ENCODE data around the gene VASH2.
"Not testable (repeated sequence)": the region's sequence is repeated elsewhere in the genome, so short reads cannot be mapped to it uniquely, and the experiment has no call there.

The VASH2 gene

DNA sequence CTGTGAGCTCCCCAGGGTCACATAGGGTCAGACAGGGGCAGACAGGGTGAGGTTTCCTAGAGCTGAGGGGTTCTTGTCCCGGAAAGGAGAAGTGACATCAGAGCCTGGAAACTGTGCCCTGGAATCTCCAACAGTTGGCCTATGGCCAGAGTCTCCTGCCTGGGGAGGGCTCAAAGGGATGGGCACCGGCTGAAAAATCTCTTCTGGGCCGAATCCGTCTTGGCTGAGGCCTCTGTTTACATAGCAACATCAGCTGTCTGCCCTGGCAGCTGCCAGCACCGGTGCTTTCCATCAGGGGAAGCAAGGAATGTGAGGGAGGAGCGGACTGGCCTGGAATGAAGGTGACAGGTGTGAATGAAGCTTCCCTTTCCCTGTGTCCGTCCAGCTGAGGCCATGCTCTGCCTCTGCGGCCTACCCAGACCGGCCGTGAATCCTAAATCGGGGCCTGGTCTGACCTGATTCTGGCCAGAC is 30.7 kb downstream of the VASH2 start:
- no peak for DNase-seq (ENCODE audit: low read depth)

DNA sequence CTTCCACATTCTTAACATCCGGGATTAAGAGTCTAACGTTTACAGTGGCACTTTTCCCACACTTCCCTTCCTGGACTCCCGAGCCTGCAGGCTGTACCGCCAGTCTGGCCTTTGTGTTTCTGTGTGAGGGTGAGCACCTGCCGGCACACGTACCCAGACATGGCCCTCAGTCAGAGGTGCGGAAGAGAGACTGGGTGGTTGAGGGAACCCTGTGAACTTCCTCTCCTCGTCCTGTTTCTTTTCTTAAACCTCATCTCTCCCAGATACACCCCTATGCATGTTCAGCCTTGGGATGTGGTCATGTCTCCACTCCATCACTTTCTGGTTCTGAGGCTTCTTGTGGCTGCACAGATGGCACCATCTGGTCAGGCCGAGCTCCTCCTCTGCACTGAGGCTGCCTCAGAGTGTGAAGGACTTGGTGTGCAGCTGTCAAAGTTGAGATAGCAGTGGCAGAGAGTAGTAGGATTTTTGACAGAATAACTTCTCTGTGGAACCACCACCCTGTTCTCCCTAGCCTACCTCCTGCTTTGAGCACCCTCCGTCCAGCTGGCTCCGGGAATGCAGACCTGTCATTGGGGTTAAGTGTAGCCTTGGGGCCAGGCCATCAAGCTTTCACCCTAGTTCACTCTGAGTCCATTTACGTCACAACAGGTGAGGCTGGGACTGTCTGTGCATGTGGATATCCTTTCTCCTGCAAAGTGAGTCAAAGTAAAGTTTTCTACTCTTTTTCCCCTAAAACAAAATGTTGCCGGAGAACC is 31.4 kb downstream of the VASH2 start:
- no peak for DNase-seq (ENCODE audit: low read depth)

DNA sequence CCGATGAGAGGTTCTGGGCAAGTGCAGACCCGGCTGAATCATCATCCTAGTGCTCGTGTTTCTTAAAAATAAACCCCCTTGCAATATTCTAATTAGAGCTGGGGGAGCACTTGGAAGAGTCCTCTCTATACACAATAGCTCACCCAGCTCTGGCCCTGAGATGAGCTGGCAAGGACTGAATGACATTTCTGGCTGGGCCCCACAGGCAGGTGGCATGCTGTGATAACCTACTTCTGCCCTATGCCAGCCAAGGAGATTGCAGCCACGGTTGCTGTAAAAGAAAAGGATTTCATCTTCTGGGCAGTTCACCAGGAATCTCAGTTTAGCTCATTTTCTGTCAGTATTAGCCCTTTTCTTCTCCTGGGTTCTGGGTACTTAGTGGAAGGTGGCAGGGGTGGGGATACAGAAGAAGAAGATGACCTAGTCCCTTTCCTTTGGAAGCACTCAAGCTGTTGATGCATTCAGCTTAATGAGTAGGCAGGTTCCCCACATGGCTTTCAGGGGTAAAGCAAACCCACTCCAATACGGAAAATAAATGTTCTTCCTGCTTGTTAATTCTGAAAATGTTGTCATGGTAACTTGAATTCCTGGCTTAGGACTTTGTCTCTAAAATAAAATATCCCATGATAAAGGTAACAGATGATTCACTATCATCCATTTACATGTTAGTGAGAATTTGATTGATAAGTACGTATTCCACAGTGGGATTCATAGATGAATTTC is 32.2 kb downstream of the VASH2 start:
- DNase-seq (ENCODE audit: low read depth) = no peak

DNA sequence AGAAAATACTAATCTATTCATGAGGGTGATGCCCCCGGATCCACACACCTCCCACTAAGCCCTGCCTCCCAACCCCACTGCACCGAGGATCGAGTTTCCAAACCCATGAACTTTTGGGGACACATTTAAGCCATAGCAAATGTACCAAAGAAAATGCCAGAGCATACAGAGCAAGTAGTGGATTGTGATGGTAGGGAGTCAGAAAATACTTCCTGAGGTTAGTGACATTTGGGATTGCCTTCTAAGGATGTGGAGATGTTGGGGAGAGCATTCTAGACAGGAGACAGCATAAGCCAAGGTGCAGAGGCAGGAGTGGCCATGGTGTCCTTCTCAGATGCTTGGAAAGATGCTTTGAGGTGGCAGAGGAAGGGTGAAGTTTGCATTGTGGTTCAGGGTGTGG is 33.1 kb downstream of the VASH2 start:
- DNase-seq (ENCODE audit: low read depth) = no peak

DNA sequence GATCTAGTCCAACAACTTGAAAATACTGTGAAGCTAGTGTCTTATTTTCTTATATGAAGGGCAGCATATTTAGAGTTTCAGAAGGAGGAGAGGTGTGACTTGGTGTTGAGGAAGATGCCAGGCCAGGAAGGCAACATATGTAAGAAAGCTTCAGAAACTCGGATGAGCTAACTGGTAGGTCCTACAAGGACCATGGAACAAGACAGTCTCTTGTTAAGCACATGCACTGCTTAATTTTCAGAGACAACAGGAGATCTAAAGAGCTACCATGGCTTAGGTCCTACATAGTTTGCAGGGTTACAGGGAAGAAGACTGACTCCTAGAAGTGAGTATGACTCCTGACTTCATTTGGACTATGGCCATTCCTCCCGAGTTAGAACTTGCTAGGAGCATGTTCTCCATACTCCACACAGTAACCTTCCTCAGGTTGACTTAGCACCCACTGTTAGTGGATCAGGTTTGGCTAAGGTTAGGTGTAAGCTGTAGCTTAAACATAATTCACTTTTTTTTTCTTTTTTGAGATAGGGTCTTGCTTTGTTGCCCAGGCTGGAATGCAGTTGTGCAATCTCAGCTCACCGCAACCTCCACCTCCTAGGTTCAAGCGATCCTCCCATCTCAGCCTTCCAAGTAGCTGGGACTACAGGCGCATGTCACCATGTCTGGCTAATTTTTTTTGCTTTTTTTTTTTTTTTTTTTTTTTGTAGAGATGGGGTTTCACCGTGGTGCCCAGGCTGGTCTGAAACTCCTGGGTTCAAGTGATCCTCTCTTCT is 34.4 kb downstream of the VASH2 start:
- no peak for DNase-seq (ENCODE audit: low read depth)

DNA sequence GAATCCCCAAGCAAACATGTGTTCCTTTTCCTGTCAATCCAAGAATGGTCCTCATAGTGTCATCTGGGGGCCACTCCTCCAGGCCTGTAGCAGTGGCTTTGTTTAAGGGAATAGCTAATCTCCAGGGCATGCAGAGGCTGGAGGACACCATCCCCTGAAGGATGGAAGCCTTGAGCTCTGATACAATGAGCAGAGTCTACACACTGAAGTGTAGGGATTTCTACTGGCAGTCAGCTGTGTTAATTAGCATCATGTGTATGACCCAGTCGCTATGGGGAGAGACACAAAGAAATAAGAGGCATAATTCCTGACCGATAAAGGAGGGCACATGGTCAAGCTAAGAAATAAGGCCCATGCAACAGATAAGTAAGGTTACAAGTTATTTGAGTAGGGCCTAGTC is 36.2 kb downstream of the VASH2 start:
- no peak for DNase-seq (ENCODE audit: low read depth)

DNA sequence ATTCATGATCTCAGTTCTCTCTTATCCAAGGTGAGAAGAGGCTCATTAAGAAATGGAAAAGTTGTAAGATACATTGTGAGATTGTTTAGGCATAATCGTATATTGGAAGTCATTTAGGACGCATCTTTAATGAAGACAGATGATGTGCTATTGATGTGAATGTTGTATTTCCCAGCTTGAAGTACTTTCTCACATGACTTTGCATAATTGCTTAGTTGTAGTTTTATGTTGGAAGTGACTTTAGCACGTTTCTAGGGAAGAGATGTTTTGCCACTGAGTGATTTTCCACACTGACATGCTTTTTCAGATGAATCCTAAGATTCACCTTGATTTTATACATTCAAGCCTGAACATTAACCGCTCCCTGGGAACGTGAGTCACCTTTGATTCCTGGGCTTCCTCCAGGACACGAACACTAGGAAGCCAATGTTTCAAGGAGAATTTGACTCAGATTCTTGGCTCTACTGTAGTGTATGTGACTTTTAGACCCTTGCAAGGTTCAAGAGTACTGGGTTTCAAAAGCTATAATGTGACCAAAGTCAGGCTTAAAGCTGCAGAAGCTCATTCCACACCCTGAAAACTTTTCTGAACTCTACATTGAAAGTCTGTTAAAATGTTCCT is 37.5 kb downstream of the VASH2 start:
- DNase-seq (ENCODE audit: low read depth) = no peak

DNA sequence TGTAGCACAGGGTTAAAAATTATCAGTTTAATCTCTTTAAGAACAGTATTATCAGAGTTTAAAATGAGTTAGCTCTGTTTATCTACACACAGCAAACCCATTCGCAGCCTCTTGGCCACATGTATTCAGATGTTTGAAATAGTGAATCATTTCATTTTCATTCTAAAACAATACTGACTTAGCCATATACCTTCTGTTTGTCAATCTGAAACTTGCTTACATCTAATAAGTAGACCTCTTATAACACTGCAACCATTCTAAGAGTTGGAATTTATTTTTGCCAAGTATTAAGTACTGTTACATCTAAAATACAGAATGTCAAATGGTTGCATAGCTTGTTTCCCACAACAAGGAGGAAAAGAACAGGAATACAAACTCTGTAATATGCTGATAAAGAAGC is 39.9 kb downstream of the VASH2 start:
- DNase-seq (ENCODE audit: low read depth) = no peak

DNA sequence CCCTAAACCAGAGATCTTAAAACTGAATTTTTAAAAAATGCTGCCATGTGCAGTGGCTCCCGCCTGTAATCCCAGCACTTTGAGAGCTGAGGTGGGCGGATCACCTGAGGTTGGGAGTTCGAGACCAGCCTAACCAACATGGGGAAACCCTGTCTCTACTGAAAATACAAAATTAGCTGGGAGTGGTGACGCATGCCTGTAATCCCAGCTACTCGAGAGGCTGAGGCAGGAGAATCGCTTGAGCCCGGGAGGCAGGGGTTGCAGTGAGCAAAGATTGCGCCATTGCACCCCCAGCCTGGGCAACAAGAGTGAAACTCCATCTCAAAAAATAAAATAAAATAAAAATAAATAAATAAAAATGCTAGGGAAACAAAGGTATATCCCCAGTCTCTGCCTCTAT is 43.6 kb downstream of the VASH2 start:
- DNase-seq (ENCODE audit: low read depth) = not testable (repeated sequence)

DNA sequence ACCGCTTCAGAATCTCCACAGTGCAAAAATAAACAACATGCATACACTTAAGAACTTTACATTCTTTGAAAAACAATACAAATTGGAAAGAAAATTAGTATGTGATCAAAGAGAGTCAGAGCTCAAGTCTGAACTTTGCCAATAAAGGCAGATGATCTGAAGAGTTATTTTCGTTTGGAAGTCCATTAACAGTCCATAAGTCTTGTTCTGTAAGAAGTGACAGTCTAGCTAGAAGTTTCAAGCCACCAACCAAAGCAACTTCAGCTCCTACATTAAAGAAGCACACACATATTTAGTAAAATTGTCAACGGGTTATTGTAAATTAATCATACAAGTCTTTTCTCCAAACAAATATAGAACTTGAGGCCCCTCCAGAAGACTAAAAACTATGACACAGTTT is 44.6 kb downstream of the VASH2 start:
- DNase-seq (ENCODE audit: low read depth) = no peak

DNA sequence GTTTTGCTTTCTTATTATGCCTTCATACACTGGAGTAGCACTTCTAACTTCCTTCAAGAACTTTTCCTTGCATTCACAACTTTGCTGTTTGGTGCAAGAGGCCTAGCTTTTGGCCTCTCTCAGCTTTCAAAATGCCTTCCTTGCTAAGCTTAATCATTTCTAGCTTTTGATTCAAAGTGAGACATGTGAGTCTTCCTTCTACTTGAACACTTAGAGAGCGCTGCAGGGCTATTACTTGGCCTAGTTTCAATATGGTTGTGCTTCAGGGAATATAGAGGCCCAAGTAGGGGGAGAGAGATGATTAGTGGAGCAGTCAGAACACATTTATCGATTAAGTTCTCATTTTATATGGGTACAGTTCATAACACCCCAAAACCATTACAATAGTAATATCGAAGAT is 52.9 kb downstream of the VASH2 start:
- DNase-seq (ENCODE audit: low read depth) = no peak

DNA sequence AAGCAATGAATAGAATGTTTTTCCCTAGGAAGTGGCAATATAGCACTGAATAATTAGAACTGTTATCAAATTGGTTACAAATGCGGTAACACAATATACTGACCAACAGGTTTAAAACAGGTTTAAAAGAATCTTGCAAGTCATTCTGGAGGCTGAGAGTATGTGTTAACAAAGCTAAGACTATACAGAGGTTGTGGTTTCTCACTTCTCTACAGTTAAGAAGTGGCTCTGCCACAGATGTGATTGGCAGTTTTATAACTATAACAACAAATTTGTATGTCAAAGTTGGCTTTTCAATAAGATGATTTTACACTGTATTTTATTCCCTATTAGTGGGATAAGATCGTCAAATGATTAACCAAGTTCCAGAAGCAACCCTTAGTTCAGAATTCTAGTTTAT is 58.2 kb downstream of the VASH2 start:
- no peak for DNase-seq (ENCODE audit: low read depth)

DNA sequence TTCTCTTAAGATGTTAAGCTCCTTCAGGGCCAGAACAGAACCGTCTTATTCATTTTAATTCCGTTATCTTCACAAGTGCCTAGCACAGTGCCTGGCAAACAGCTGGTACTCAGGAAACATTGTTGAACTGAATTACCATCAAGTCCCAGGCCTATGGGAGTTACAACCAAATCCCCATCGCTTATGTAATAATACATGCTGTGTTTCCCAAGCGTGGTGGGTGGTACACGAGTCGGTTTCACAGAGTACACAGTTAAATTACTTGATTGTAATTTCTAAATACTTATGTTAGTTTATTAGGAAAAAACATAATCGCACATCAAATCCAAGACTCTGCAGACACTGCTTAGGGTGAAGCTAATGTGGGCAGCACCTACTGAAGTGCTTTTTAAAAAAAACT is 64.3 kb downstream of the VASH2 start:
- DNase-seq (ENCODE audit: low read depth) = no peak

DNA sequence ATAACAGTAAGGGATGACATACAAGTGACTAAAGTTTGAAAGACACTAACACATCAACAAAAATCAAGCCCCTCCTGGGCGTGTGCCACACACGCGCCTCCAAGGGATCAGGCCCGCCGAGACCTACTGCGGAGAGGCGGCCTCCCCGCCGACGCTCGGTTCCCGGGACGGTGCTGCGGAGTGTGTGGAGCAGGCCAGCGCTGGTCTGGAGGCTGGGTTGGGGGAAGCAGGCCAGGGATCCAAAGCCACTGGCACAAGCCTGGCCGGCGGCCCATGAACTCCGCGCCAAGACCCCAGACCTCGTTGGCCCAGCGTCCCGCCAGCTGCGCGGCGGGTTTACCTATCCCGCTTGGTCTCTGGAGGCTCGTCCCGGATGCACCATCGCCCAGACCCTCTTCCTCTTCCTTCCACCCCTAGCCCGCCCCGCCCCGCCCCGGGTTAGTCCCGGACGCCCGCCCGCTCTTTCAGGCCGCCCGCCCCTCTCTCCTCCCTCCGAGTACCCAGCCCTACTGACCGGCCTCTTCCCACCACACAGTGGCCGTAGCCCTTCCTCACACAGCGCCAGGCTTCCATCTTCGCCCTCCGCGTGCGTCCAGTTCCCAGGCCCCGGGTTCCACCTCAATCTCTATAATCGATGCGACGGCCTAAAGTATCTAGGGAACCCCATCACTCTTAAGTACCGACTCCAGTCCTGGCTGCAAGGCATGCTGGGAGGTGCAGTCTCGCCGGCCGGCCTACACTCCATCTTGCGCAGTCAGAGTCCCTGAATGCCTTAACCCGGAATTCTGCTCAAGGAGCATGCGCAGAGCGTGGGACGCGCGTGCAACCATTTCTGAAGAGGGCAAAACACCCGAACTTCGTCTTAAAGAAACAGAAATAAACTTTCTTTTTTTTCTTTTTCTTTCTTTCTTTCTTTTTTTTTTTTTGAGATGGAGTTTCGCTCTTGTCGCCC is 65.0 kb downstream of the VASH2 start, which contains the start of gene ANGEL2:
Gene ANGEL2 (minus strand): TSS at position 769 of the 952 bp plus-strand sequence. CDS start 196 bp downstream, at position 573.
- peak; percentile 91 for DNase-seq (ENCODE audit: low read depth)

DNA sequence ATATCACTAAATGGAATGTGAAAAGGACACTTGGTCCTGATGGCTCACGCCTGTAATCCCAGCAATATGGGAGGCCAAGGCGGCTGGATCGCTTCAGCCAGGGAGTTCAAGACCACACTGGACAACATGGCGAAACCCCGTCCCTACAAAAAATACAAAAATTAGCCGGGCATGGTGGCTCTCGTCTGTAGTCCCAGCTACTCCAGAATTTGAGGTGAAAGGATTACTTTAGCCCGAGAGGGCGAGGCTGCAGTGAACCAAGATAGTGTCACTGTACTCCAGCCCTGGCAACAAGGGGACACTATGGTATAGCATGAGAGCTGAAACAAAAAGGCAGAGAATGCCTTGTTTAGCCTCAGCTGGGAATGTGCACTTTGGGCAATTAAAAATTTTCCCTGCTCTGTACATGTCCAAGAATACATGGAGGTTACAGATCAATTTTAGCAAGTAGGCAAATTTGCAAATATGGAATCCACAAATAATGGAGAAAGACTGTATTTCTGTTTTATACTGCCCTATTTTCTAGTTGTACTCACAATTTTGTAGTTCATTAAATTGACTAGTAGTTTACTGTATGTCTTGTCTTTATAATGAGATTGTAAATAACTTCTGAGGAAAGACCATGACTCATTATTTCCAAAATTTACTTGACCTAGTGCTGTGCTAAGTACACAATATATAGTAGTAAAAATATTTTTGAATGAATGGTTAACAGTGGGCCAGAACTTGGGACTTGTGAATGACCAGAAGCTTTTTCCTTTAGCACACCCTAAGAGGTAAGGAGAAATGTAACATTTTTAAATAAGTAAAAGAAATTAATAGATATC is 67.3 kb downstream of the VASH2 start:
- no peak for DNase-seq (ENCODE audit: low read depth)

DNA sequence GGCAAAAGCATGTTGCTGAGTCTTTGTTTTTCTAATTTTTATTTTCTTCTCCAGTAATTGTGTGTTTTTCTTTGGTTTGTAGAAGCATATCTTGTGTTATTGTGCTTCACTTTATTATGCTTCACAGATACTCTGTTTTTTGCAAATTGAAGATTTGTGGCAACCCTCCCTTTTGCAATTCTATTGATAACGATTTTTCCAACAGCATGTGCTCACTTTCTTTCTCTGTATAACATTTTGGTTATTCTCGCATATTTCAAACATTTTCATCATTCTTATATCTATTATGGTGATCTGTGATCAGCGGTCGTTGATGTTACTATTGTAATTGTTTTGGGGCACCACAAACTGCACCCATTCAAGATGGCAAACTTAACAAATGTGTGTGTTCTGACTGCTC is 69.1 kb downstream of the VASH2 start:
- DNase-seq (ENCODE audit: low read depth) = no peak

DNA sequence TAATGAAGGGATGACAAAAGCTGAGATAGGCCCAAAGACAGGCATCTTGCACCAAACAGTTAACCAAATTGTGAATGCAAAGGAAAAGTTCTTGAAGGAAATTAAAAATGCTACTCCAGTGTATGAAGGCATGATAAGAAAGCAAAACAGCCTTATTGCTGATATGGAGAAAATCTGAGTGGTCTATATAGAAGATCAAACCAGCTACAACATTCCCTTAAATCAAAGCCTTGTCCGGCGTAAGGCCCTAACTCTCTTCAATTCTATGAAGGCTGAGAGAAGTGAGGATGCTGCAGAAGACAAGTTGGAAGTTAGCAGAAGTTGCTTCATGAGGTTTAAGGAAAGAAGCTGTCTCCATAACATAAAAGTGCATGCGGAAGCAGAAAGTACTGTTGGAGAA is 69.7 kb downstream of the VASH2 start:
- DNase-seq (ENCODE audit: low read depth) = no peak

DNA sequence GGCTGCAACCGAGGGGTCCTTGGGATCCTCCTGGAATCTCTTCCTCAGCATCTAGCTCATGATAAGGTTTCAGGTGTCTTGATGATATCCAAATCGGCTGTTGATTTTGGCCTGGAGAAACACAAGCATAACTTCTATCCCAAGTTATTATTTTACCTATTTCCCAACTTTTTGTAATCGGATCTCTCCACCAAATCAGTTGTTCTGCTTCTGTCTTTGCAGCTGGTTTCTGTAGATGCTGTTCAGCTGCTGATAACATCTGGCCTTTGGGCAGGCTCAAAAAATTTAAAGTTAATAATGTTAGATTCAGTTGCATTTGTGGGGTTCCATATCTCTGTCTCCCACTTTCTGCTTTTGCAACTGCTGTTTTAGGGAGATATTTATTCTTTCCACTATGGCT is 76.7 kb downstream of the VASH2 start:
- DNase-seq (ENCODE audit: low read depth) = not testable (repeated sequence)

DNA sequence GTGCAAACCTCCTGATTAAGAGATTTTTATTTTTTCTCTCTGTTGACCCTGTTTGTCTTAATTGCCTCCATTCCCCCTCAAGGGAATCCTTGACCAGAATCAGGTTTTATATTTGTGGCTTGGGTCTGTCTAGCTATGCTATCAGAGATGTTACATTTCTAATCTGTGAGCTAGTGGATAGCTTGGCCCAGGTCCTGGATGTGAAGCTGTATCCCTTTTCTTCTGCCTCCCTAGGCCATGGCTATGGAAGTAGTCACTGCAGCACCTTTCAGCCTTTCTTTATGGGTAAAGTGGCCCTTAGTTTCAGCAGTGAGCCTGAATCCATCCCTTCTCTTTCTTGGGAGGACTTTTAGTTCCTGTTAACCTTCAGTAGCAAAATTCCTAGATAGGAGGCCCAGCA is 82.3 kb downstream of the VASH2 start:
- DNase-seq (ENCODE audit: low read depth) = no peak

DNA sequence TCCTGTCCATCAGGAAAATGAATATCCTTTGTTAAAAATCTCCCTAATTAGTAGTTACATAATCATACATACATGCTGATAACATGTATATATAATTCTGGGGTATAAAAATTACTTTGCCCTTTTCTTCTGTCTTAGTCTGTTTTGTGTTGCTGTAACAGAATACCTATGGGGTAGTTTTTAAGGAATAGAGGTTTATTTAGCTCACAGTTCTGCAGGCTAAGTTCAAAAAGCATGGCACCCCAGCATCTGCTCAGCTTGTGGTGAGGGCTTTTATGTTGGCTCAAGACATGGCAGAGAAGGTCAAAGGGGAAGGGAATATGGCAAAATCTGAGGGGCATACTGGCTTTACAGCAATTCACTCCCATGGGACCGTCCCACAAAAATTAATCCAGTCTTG is 84.4 kb downstream of the VASH2 start:
- no peak for DNase-seq (ENCODE audit: low read depth)
